HG03108 (cell line): ENCODE data around the gene VSIG4.
A peak's percentile ranks its signal among the peaks of the same experiment; 100 is the strongest.
"Not testable (repeated sequence)": the region's sequence is repeated elsewhere in the genome, so short reads cannot be mapped to it uniquely, and the experiment has no call there.

ENCODE experiments used
- ATAC-seq: cut with Tn5 transposase; IDR thresholded peaks from one replicate; pipeline ENCODE4 v1.9.1; 2021; ENCODE audit warnings: moderate library complexity; ENCODE audit not compliant: unreplicated experiment

The VSIG4 gene

DNA sequence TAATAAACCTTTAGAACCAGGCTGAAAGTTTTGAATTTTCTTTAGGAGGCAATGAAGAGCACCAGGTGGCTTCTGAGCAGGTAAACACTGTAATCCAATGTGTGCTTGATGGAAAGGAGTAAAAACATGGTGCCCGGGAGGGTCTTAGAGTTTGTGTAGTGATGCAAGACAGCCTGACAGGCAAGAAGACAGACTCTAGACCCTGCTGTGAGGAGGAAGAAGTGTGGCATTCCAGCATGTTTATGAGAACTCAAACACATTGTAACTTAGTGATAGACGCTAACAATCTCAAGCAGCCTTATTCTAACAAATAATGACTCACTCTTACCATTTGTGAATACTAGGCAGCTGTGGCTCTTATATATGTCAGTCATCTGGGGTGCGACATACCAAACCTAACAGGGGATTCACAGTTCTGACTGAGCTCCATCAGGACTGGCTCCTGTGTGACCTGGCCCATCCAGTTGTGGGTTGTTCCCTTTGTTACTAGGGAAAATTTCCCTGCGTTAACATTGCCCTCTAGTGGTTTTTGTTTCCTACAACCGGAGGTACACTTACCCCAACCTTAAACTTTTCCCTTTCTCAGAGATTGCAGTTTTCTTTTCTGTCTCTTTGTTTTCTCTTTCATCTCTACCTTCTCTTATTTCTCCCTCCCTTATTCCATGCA, 53.8 kb downstream of the VSIG4 start:
- ATAC-seq: peak; percentile 67

GRCh38 chrX:65985211-65985610, 54.7 kb downstream of the VSIG4 start:
- ATAC-seq: no peak

GRCh38 chrX:65977161-65977560, 62.7 kb downstream of the VSIG4 start:
- not testable (repeated sequence) for ATAC-seq

GRCh38 chrX:65976161-65976560, 63.7 kb downstream of the VSIG4 start:
- no peak for ATAC-seq

GRCh38 chrX:65975161-65975751, 64.6 kb downstream of the VSIG4 start:
- not testable (repeated sequence) for ATAC-seq
